PC-9 (cell line): Measurements from ENCODE around the gene MAP4K4.

ENCODE experiments used
- CTCF ChIP-seq: fragments of 200-600 bp; sonication (generic); conservative IDR thresholded peaks from 2 replicates; pipeline ENCODE4 v1.6.1; 2017; ENCODE audit warnings: mixed run types, antibody characterized with exemption, mild to moderate bottlenecking, moderate library complexity
- EZH2 ChIP-seq: fragments of 200-600 bp; sonication (generic); IDR thresholded peaks from 2 replicates; pipeline ENCODE4 v1.8.0; 2017; ENCODE audit warnings: antibody characterized with exemption, low read depth

GRCh38 chr2:101692041-101692440, 5.5 kb upstream of the MAP4K4 start:
- no peak for TF ChIP-seq CTCF
- no peak for TF ChIP-seq EZH2
